Esophagus squamous epithelium (tissue), 5 donors: Measurements from ENCODE around the gene CAPN5. TPM values are rescaled to one million over a fixed set of nuclear protein-coding genes. Genes with fewer than 3 reads are reported as not detected.
A peak's percentile ranks its signal among the peaks of the same experiment; 100 is the strongest.
"Not testable (repeated sequence)": the region's sequence is repeated elsewhere in the genome, so short reads cannot be mapped to it uniquely, and the experiment has no call there.

ENCODE experiments used
- DNase-seq: peaks from one replicate; lab custom pipeline; 2025; lab: John Stamatoyannopoulos, UW
- H3K27ac ChIP-seq, 4 donors: fragments of 200-600 bp; sonication (generic); one replicate each; pipeline ENCODE4 v1.5.1; 2016 to 2019; ENCODE audit warnings: mild to moderate bottlenecking in 1 of 4
- H3K27me3 ChIP-seq, 4 donors: fragments of 200-600 bp; sonication (generic); 1 replicate in 3 of 4; 2 replicates in 1 of 4; pipeline versions ENCODE4 v1.5.1 to v1.6.0; 2017 to 2021; ENCODE audit warnings: antibody characterized with exemption in 1 of 4
- H3K36me3 ChIP-seq, 3 donors: fragments of 200-600 bp; sonication (generic); one replicate each; pipeline ENCODE4 v1.5.1; 2016 to 2019
- H3K4me1 ChIP-seq, 3 donors: fragments of 200-600 bp; sonication (generic); one replicate each; pipeline ENCODE4 v1.5.1; 2017 to 2019
- H3K4me3 ChIP-seq, 4 donors: fragments of 200-600 bp; sonication (generic); 1 replicate in 3 of 4; 2 replicates in 1 of 4; pipeline ENCODE4 v1.5.1; 2016 to 2019; ENCODE audit warnings: mild to moderate bottlenecking in 2 of 4, moderate library complexity in 1 of 4
- H3K9me3 ChIP-seq, 3 donors: fragments of 200-600 bp; sonication (generic); one replicate each; pipeline ENCODE4 v1.5.1; 2016 to 2019
- POLR2A ChIP-seq, 4 donors: fragments of 450-650 bp; IDR thresholded peaks; one replicate each; pipeline ENCODE4 v1.6.1; 2017; ENCODE audit warnings: antibody characterized with exemption in 4 of 4, mild to moderate bottlenecking in 4 of 4, moderate library complexity in 3 of 4
- WGBS, 2 donors: methylation state at CpG; one replicate each; pipeline ENCODE4 v1.1.5; 2018; 5-methylcytosine and 5-hydroxymethylcytosine counted together
- intact Hi-C: fragments of 100-400 bp; cut with DNase I; formaldehyde crosslinking; loops from one replicate; pipeline ENCODE4 v1.15.0; 2022
- total RNA-seq, 4 donors: library from RNA; depleted of rRNA; stranded (reverse); fragments of >200 nt; gene quantifications; one replicate each; pipeline ENCODE4 v1.1.0, GENCODE V29; 2016
- TF ChIP-seq, protein P1 (sequence below), 6 experiments: fragments of 450-650 bp in 4 of 6; fragments of 200-600 bp in 2 of 6; sonication (generic) in 2 of 6; IDR thresholded peaks; one replicate each; pipeline ENCODE4 v1.5.1; 2016 to 2019; ENCODE audit warnings: antibody characterized with exemption in 6 of 6, mild to moderate bottlenecking in 4 of 6, moderate library complexity in 4 of 6
- donor health status: DM: yes; HTN: yes; CAD: no.

CAPN5 gene
- total RNA-seq, 4 donors from 2014 or later = 9.3 to 63.2 (median 13.5) TPM

- no peak for TF ChIP-seq POLR2A (IDR thresholded peaks at IDR 0.05)
- TF ChIP-seq, protein P1, sequence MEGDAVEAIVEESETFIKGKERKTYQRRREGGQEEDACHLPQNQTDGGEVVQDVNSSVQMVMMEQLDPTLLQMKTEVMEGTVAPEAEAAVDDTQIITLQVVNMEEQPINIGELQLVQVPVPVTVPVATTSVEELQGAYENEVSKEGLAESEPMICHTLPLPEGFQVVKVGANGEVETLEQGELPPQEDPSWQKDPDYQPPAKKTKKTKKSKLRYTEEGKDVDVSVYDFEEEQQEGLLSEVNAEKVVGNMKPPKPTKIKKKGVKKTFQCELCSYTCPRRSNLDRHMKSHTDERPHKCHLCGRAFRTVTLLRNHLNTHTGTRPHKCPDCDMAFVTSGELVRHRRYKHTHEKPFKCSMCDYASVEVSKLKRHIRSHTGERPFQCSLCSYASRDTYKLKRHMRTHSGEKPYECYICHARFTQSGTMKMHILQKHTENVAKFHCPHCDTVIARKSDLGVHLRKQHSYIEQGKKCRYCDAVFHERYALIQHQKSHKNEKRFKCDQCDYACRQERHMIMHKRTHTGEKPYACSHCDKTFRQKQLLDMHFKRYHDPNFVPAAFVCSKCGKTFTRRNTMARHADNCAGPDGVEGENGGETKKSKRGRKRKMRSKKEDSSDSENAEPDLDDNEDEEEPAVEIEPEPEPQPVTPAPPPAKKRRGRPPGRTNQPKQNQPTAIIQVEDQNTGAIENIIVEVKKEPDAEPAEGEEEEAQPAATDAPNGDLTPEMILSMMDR (IDR thresholded peaks at IDR 0.05) = no peak
- H3K4me1 ChIP-seq = no peaks in the 10 kb centered on the region
- DNase-seq = no peak
- intact Hi-C loops = no loop called here
- H3K27me3 ChIP-seq = no peaks in the 10 kb centered on the region
- no peaks in the 10 kb centered on the region for H3K36me3 ChIP-seq
- peaks cover 0 to 20% (median 20%) of the 10 kb centered on the region in 3 donors for H3K9me3 ChIP-seq
- WGBS, 2 donors = 76 to 83% methylated on average over 1 to 6 of the region's 9 CpGs
- H3K27ac ChIP-seq = no peak overlapping the region
- H3K4me3 ChIP-seq = no peak overlapping the region
Observed at GRCh38 chr11:77057938-77058474, 8.8 kb upstream of the CAPN5 start.

DNA sequence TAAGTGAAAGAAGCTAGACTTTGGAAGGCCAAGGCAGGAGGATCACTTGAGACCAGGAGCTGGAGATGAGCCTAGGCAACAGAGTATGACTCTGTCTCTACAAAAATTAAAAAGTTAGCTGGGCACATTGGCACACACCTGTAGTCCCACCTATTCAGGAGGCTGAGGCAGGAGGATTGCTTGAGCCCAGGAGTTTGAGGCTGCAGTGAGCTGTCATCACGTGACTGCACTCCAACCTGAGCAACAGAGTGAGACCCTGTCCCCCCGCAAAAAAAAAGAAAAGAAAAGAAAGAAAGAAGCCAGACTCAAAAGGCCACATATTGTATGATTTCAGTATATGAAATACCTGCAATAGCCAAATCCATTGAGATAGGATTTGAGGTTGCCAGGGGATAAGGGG lies 7.9 kb upstream of the CAPN5 start:
- no peak for DNase-seq
- Histone ChIP-seq H3K4me1 (no peaks in the 10 kb centered on the region), H3K27ac (no peak overlapping the region), H3K9me3 (peaks cover 0 to 20% (median 20%) of the 10 kb centered on the region in 3 donors), H3K36me3 (no peaks in the 10 kb centered on the region), H3K27me3 (no peaks in the 10 kb centered on the region), H3K4me3 (no peak overlapping the region)
- intact Hi-C loops = no loop called here
- 69 to 83% methylated on average over 2 of the region's 2 CpGs for WGBS, 2 donors
- TF ChIP-seq POLR2A (IDR thresholded peaks at IDR 0.05) = no peak
- TF ChIP-seq, protein P1 (IDR thresholded peaks at IDR 0.05) = no peak

DNA sequence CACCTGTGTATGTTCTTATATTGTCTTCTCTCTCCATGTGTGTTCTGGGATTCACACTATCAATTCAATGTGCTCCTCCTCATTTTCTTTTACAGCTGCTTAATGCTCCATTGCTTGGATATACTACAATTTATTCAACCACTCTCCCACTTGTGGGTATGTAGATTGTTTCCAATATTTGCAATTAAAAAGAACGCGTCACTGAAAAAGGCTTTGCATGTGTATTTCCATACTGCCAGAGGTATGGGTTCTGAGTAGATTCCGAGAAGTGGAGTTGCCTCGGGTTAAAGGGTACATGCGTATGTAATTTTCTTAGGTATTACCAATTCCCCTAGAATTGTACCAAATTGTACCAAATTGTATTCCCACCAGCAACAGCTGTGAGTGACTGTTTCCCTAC lies 7.0 kb upstream of the CAPN5 start:
- Histone ChIP-seq H3K4me3 (no peak overlapping the region), H3K36me3 (no peaks in the 10 kb centered on the region), H3K27me3 (no peaks in the 10 kb centered on the region), H3K4me1 (no peaks in the 10 kb centered on the region), H3K9me3 (peaks cover 0 to 20% (median 20%) of the 10 kb centered on the region in 3 donors), H3K27ac (no peak overlapping the region)
- no peak for DNase-seq
- WGBS, 2 donors = 76 to 98% methylated on average over 4 to 5 of the region's 5 CpGs
- TF ChIP-seq, protein P1 (IDR thresholded peaks at IDR 0.05) = no peak
- no peak for TF ChIP-seq POLR2A (IDR thresholded peaks at IDR 0.05)
- intact Hi-C loops = no loop called here

DNA sequence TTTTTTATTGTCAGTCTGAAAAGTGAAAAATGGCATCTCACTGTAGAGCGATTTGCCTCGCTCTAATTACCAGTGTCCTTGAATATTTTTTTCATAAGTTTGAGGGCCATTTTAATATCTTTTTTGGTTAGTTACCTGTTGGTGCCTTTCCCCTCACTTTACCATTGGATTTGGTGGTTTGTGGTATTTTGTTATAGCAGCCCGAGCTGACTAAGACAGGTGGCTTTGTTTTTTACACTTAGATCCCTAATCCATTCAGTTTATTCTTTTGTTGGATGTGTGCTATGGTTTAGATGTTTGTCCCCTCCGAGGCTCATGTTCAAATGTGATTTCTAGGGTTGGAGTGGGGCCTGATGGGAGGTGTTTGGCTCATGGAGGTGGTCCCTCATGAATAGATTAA lies 6.5 kb upstream of the CAPN5 start:
- DNase-seq = no peak
- Histone ChIP-seq H3K4me3 (no peak overlapping the region), H3K27ac (no peak overlapping the region), H3K36me3 (no peaks in the 10 kb centered on the region), H3K4me1 (no peaks in the 10 kb centered on the region), H3K27me3 (no peaks in the 10 kb centered on the region), H3K9me3 (peaks cover 0 to 20% (median 20%) of the 10 kb centered on the region in 3 donors)
- 75 to 89% methylated on average over 3 to 4 of the region's 4 CpGs for WGBS, 2 donors
- intact Hi-C loops = no loop called here
- TF ChIP-seq, protein P1 (IDR thresholded peaks at IDR 0.05) = no peak
- no peak for TF ChIP-seq POLR2A (IDR thresholded peaks at IDR 0.05)

GRCh38 chr11:77061258-77061657 lies 5.5 kb upstream of the CAPN5 start:
- H3K27me3 ChIP-seq, H3K36me3 ChIP-seq, H3K4me1 ChIP-seq, DNase-seq, H3K27ac ChIP-seq, H3K4me3 ChIP-seq, intact Hi-C loops: not testable (repeated sequence)
- peaks cover 0 to 13% (median 12%) of the 10 kb centered on the region in 3 donors for H3K9me3 ChIP-seq
- 52 to 64% methylated on average over 4 of the region's 4 CpGs for WGBS, 2 donors

- intact Hi-C loops = no loop called here
- H3K36me3 ChIP-seq = no peaks in the 10 kb centered on the region
- H3K4me1 ChIP-seq = peaks cover 4 to 23% (median 11%) of the 10 kb centered on the region in 3 donors
- no peak overlapping the region for H3K27ac ChIP-seq
- no peak for TF ChIP-seq POLR2A (IDR thresholded peaks at IDR 0.05)
- TF ChIP-seq, protein P1 (IDR thresholded peaks at IDR 0.05) = peak in 2 of 6 experiments; percentile 8 to 37
- H3K4me3 ChIP-seq = no peak overlapping the region
- no peaks in the 10 kb centered on the region for H3K9me3 ChIP-seq
- no peak for DNase-seq
- H3K27me3 ChIP-seq = no peaks in the 10 kb centered on the region
Observed at GRCh38 chr11:77062924-77063323, 3.8 kb upstream of the CAPN5 start.
